Memory B cell (primary cell): ENCODE data around the gene CNOT4.
"Not testable (repeated sequence)": the region's sequence is repeated elsewhere in the genome, so short reads cannot be mapped to it uniquely, and the experiment has no call there.

ENCODE experiments used
- ATAC-seq: fragments of 150-1000 bp; cut with Tn5 transposase; 2 replicates; pipeline ENCODE4 v1.10.0; 2021; ENCODE audit warnings: low read depth, mild to moderate bottlenecking, moderate library complexity
- DNase-seq, 2 donors: peaks; one replicate each; pipeline ENCODE4 v3.0.0; 2022; ENCODE audit warnings: low spot score in 2 of 2
- H3K27ac Mint-ChIP-seq: one replicate; pipeline ENCODE4 v1.8.0; 2022; ENCODE audit warnings: mild to moderate bottlenecking, moderate library complexity, mixed read lengths
- H3K27me3 Mint-ChIP-seq: one replicate; pipeline ENCODE4 v1.8.0; 2022; ENCODE audit warnings: mixed read lengths
- H3K36me3 Mint-ChIP-seq: one replicate; pipeline ENCODE4 v1.8.0; 2022; ENCODE audit warnings: mild to moderate bottlenecking, mixed read lengths
- H3K4me1 Mint-ChIP-seq: one replicate; pipeline ENCODE4 v1.8.0; 2022; ENCODE audit warnings: mixed read lengths
- H3K4me3 Mint-ChIP-seq: one replicate; pipeline ENCODE4 v1.8.0; 2022; ENCODE audit warnings: mild to moderate bottlenecking, moderate library complexity, mixed read lengths
- H3K9me3 Mint-ChIP-seq: one replicate; pipeline ENCODE4 v1.8.0; 2022; ENCODE audit warnings: mixed read lengths

Gene CNOT4

GRCh38 chr7:135497161-135497560, 12.7 kb downstream of the CNOT4 start:
- peaks cover 34% of the 10 kb centered on the region for H3K4me1 Mint-ChIP-seq
- not testable (repeated sequence) for ATAC-seq

GRCh38 chr7:135493362-135493761, 16.5 kb downstream of the CNOT4 start:
- Mint-ChIP-seq H3K9me3 (no peaks in the 10 kb centered on the region), H3K27ac (no peak overlapping the region), H3K4me3 (no peak overlapping the region), H3K36me3 (peaks cover 4% of the 10 kb centered on the region), H3K4me1 (peaks cover 18% of the 10 kb centered on the region), H3K27me3 (no peaks in the 10 kb centered on the region)
- DNase-seq: no peak
- no peak for ATAC-seq

More at GRCh38 chr7:135497161-135497560, 12.7 kb downstream of the CNOT4 start:
- H3K27me3 Mint-ChIP-seq, DNase-seq, H3K9me3 Mint-ChIP-seq, H3K27ac Mint-ChIP-seq, H3K4me3 Mint-ChIP-seq, H3K36me3 Mint-ChIP-seq: not testable (repeated sequence)

DNA sequence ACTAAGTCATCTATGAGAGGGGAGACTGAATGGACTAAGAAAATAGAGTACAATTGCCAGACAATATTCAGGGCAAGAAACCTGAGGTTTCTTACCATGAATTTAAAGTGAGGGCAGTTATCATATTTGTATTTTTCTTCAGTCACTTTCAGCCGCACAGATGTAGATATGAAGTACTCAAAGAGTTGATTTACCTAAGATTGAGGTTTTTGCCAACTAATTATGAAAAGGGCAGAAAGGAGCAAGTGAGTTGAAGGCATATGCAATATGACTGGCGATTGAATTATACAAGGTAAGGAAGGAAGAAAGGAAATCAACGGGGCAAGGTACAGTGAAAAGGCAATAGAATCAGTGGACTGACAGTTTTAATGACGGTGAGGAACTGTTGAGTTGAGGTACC, 17.8 kb downstream of the CNOT4 start:
- peaks cover 4% of the 10 kb centered on the region for H3K36me3 Mint-ChIP-seq
- ATAC-seq (no peak), DNase-seq (no peak)
- H3K27ac Mint-ChIP-seq: no peak overlapping the region
- H3K9me3 Mint-ChIP-seq: no peaks in the 10 kb centered on the region
- peaks cover 12% of the 10 kb centered on the region for H3K4me1 Mint-ChIP-seq
- H3K27me3 Mint-ChIP-seq: no peaks in the 10 kb centered on the region
- no peak overlapping the region for H3K4me3 Mint-ChIP-seq

GRCh38 chr7:135490783-135491182, 19.1 kb downstream of the CNOT4 start:
- ATAC-seq: no peak
- no peak for DNase-seq
- no peak overlapping the region for H3K27ac Mint-ChIP-seq
- H3K4me3 Mint-ChIP-seq: no peak overlapping the region
- peaks cover 5% of the 10 kb centered on the region for H3K36me3 Mint-ChIP-seq
- H3K4me1 Mint-ChIP-seq: peaks cover 14% of the 10 kb centered on the region
- no peaks in the 10 kb centered on the region for H3K9me3 Mint-ChIP-seq
- no peaks in the 10 kb centered on the region for H3K27me3 Mint-ChIP-seq

DNA sequence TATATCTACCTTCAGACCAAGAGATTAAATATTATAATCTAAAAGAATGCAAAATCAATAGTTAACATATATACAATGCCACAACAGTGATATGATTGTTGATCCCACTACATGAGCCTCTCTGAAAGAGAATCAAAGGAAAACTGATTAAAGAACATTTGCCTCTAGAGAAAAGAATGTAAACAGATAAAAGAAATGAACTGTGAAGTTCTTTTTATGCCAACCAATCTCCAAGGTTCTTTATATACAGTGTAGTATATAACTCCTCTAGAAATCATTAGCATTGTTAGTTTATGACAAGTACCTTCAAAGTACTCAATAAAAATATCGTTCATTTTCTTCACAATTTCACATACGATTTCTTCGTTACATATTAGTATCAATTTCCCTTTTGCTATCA, 20.1 kb downstream of the CNOT4 start:
- Mint-ChIP-seq H3K27me3 (no peaks in the 10 kb centered on the region), H3K27ac (no peak overlapping the region), H3K4me3 (no peak overlapping the region), H3K36me3 (peaks cover 9% of the 10 kb centered on the region), H3K9me3 (no peaks in the 10 kb centered on the region), H3K4me1 (peaks cover 17% of the 10 kb centered on the region)
- DNase-seq: no peak
- no peak for ATAC-seq

DNA sequence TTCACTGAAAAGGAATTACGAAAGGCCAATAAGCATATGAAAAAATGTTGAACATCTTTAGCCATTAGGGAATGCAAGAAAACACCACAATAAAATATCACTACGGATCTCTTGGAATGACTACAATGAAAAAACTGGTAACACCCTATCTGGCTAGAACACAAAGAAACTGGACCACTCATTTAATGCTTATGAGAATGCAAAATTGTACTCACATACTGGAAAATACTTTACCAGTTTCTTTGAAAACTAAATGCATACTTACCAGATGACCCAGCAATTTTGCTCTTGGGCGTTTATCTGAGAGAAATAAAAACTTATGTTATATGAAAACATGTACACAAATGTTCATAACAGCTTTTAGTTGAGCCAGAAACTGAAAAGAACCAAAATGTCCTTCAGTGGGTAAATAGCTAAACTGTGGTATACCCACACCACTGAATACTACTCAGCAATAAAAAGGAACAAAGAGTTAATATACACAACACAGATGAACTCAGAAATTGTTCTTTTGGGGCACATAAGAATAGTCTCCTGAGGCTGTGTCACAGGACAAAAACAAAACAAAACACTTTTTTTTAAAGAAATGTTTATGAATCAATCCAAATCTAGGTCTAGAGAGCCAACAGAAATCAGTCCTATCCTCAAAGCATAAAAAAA, 23.5 kb downstream of the CNOT4 start:
- Mint-ChIP-seq H3K4me1 (peaks cover 15% of the 10 kb centered on the region), H3K27ac (peak overlapping the region; percentile 22), H3K9me3 (no peaks in the 10 kb centered on the region), H3K27me3 (no peaks in the 10 kb centered on the region), H3K4me3 (no peak overlapping the region), H3K36me3 (peaks cover 14% of the 10 kb centered on the region)
- DNase-seq: no peak
- no peak for ATAC-seq

DNA sequence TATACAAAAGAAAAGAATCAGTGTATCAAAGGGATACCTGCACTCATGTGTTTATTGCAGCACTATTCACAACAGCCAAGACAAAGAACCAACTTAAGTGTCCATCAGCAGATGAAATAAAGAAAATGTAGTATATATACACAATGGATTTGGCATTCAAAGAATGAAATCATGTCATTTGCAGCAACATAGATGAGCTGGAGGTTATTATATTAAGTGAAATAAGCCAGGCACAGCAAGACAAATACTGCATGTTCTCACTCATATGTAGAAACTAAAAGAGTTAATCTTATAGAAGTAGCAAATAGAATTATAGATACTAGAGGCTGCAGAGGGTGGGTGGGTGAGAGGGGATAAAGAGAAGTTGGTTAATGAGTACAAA, 28.3 kb downstream of the CNOT4 start:
- no peak for ATAC-seq
- Mint-ChIP-seq H3K9me3 (no peaks in the 10 kb centered on the region), H3K36me3 (peaks cover 21% of the 10 kb centered on the region), H3K27ac (no peak overlapping the region), H3K27me3 (no peaks in the 10 kb centered on the region), H3K4me1 (peaks cover 13% of the 10 kb centered on the region), H3K4me3 (no peak overlapping the region)
- DNase-seq: no peak

DNA sequence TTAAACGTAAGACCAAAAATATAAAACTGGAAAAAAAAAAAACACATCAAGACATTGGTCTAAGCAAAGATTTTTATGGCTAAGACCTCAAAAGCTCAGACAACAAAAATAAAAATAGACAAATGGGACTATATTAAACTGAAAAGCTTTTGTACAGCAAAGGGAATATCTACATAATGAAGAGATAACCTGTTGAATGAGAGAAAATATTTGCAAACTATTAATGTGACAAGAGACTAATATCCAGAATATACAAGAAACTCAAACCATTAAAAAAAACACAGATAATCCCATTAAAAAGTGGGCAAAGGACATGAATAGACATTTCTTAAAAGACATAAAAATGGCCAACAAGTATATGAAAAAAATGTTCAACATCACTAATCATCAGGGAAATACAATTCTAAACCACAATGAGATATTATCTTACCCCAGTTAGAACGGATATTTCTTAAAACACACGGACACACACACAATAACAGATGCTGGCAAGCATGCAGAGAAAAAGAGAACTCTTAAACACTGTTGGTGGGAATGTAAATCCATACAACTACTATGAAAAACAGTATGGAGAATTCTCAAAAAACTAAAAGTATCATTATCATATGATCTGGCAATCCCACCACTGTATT, 28.8 kb downstream of the CNOT4 start:
- Mint-ChIP-seq H3K9me3 (no peaks in the 10 kb centered on the region), H3K4me1 (peaks cover 13% of the 10 kb centered on the region), H3K27ac (no peak overlapping the region), H3K4me3 (no peak overlapping the region), H3K27me3 (no peaks in the 10 kb centered on the region), H3K36me3 (peaks cover 21% of the 10 kb centered on the region)
- no peak for DNase-seq
- ATAC-seq: no peak

DNA sequence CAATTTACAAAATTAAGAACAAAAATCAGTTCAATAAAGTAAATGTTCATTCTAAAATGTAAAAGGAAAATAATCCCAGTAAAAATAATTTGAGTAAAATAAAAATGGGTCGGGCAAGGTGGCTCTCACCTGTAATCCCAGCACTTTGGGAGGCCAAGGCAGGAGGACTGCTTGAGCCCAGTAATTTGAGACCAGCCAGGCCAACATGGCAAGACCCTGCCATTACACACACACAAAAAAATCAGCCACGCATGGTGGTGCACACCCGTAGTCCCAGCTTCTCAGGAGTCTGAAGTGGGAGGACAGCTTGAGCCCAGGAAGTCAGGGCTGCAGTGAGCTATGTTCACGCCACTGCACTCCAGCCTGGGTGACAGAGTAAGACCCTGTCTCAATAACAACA, 34.4 kb downstream of the CNOT4 start:
- H3K9me3 Mint-ChIP-seq: no peaks in the 10 kb centered on the region
- peaks cover 9% of the 10 kb centered on the region for H3K36me3 Mint-ChIP-seq
- DNase-seq: no peak
- ATAC-seq: no peak
- H3K27me3 Mint-ChIP-seq: no peaks in the 10 kb centered on the region
- no peak overlapping the region for H3K27ac Mint-ChIP-seq
- H3K4me3 Mint-ChIP-seq: no peak overlapping the region
- peaks cover 3% of the 10 kb centered on the region for H3K4me1 Mint-ChIP-seq

DNA sequence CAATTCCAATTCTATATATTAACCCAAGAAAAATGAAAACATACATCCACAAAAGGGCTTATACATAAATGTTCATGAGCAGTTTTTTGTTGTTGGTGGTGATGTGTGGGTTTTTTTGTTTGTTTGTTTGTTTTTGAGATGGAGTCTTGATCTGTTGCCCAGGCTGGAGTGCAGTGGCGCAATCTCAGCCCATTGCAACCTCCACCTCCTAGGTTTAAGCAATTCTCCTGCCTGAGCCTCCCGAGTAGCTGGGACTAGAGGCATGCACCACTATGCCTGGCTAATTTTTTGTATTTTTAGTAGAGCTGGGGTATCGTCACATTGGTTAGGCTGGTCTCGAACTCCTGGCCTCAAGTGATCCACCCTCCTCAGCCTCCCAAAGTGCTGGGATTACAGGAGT, 40.2 kb downstream of the CNOT4 start:
- ATAC-seq, H3K4me3 Mint-ChIP-seq, H3K27me3 Mint-ChIP-seq, H3K9me3 Mint-ChIP-seq, H3K27ac Mint-ChIP-seq, DNase-seq: not testable (repeated sequence)
- peaks cover 15% of the 10 kb centered on the region for H3K4me1 Mint-ChIP-seq
- H3K36me3 Mint-ChIP-seq: peaks cover 12% of the 10 kb centered on the region

- peaks cover 18% of the 10 kb centered on the region for H3K36me3 Mint-ChIP-seq
- no peak overlapping the region for H3K4me3 Mint-ChIP-seq
- ATAC-seq: no peak
- peaks cover 17% of the 10 kb centered on the region for H3K4me1 Mint-ChIP-seq
- H3K9me3 Mint-ChIP-seq: peaks cover 3% of the 10 kb centered on the region
- H3K27ac Mint-ChIP-seq: no peak overlapping the region
- no peak for DNase-seq
- no peaks in the 10 kb centered on the region for H3K27me3 Mint-ChIP-seq
Observed at GRCh38 chr7:135467207-135467711, 42.6 kb downstream of the CNOT4 start.

DNA sequence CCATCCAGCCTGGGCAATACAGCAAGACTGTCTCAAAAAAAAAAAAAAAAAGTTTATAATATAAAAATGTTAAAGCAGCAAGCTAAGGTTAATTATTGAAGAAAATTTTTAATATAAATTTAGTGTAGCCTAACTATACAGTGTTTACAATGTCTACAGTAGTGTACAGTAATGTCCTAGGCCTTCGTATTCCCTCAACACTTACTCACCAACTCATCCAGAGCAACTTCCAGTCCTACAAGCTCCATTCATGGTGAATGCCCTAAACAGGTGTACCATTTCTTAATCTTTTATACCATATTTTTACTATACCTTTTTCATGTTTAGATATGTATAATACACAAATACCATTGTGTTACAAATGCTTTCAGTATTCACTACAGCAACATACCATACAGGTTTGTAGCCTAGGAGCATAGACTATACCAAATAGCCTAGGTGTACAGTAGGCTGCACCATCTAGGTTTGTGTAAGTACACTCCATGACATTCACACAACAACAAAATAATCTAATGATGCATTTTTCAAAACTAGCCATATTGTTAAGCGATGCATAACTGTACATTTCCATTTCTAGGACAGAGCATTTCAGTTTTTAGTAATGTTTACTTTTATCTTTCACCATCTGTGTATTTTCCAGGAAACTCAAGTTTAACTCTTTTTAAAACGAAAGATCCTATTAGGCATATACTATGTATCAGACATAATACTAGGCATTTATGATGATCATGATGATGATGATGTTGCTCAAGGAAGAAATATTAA, 43.3 kb downstream of the CNOT4 start:
- Mint-ChIP-seq H3K36me3 (peaks cover 18% of the 10 kb centered on the region), H3K4me1 (peaks cover 17% of the 10 kb centered on the region), H3K27ac (no peak overlapping the region), H3K27me3 (no peaks in the 10 kb centered on the region), H3K4me3 (no peak overlapping the region), H3K9me3 (peaks cover 3% of the 10 kb centered on the region)
- no peak for ATAC-seq
- DNase-seq: no peak

DNA sequence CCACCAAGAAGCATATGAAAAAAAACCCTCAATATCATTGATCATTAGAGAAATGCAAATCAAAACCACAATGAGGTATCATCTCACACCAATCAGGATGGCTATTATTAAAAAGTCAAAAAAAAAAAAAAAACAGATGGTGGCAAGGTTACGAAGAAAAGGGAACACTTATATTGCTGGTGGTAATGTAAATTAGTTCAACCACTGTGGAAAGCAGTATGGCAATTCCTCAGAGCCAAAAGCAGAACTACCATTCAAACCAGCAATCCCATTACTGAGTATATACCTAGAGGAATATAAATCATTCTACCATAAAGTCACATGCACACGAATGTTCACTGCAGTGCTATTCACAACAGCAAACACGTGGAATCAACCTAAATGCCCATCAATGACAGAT, 46.0 kb downstream of the CNOT4 start:
- ATAC-seq (peak; percentile 86), DNase-seq (no peak)
- H3K27ac Mint-ChIP-seq: peak overlapping the region; percentile 24
- no peaks in the 10 kb centered on the region for H3K27me3 Mint-ChIP-seq
- peaks cover 18% of the 10 kb centered on the region for H3K36me3 Mint-ChIP-seq
- no peak overlapping the region for H3K4me3 Mint-ChIP-seq
- peaks cover 25% of the 10 kb centered on the region for H3K4me1 Mint-ChIP-seq
- H3K9me3 Mint-ChIP-seq: peaks cover 3% of the 10 kb centered on the region

- no peak for ATAC-seq
- DNase-seq: no peak
- no peaks in the 10 kb centered on the region for H3K27me3 Mint-ChIP-seq
- no peak overlapping the region for H3K4me3 Mint-ChIP-seq
- peaks cover 3% of the 10 kb centered on the region for H3K9me3 Mint-ChIP-seq
- H3K27ac Mint-ChIP-seq: peak overlapping the region; percentile 31
- H3K36me3 Mint-ChIP-seq: peaks cover 12% of the 10 kb centered on the region
- H3K4me1 Mint-ChIP-seq: peaks cover 31% of the 10 kb centered on the region
Observed at GRCh38 chr7:135459951-135460567, 49.8 kb downstream of the CNOT4 start.
